Nucleus accumbens (tissue), 56 donors: ENCODE data around the gene NTHL1.
"Not testable (repeated sequence)": the region's sequence is repeated elsewhere in the genome, so short reads cannot be mapped to it uniquely, and the experiment has no call there.

Experiments used
- DNase-seq, 56 donors: peaks; one replicate each; lab custom pipeline; 2025; lab: John Stamatoyannopoulos, UW

Gene NTHL1

DNA sequence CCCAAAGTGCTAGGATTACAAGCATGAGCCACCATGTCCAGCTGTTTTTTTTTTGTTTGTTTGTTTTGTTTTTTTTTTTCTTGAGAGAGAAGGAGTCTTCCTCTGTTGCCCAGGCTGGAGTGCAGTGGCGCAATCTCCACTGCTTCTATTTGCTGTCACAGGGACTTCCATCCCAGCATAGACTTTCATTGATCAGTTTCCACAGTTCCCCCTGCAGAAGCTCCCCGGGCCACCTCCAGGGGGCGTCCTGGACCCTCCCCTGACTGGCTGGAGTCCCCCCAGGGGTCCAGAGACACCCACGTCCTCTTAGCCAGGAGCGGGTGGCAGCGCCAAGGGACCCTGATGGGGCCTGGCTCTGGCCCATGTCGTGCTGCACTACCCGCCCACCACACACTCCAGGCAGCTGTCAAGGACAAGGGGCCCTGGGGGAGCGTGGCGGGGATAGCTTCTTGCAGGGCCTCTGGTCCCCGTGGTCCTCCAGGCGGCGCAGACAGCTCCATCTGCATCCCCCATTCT lies 31.2 kb downstream of the NTHL1 start:
- no peak for DNase-seq

DNA sequence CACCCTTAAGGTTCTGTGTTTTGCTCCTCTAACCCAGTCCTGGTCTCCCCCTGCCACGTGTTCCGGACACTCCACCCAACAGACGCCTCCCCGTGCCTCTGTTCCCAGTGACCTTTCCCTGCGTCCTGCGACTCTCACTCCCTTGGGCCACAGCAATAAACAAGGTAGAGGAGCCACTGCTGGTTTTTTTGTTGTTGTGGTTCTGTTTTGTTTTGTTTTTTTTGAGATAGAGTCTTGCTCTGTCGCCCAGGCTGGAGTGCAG lies 31.8 kb downstream of the NTHL1 start:
- no peak for DNase-seq

DNA sequence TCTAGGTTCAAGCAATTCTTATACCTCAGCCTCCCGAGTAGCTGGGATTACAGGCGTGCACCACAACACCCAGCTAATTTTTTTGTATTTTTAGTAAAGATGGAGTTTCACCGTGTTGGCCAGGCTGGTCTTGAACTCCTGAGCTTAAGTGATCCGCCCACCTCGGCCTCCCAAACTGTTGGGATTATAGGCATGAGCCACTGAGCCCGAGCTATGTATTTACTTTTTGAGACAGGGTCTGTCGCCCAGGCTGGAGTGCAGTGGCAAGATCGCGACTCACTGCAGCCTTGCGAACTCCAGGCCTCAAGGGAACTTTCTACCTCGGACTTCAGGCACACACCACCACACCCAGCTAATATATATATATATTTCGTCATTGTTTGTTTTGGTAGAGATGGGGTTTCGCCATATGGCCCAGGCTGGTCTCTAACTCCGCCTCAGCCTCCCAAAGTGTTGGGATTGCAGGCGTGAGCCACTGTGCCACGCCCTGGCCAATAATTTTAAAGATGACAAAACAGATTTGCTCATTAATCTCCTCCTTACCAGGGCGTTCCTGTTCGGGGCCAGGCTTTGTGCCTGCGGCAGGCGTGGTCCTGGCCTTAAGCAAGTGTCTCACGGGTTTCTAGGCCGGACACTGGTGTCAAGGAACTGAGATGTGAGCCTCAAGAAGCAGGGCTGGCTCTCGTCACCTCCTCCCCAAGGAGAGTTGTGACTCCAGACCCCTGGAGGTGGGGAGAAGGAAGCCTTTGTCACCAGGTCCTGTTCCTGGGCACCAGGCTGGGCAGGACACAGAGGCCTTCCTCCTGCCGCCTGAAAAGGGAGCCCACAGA lies 32.3 kb downstream of the NTHL1 start:
- DNase-seq: no peak

DNA sequence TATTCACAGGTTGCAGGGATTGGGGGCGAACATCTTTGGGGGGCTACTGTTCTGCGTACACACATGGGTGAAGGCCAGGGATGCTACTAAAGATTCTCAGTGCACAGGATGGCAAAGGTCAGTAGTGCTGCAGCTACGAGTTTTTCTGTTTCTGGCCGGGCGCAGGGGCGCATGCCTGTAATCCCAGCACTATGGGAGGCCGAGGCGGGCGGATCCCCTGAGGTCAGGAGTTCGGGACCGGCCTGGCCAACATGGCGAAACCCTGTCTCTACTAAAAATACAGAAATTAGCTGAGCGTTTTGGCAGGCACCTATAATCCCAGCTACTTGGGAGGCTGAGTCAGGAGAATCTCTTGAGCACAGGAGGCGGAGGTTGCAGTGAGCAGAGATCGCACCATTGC lies 34.1 kb downstream of the NTHL1 start:
- no peak for DNase-seq

DNA sequence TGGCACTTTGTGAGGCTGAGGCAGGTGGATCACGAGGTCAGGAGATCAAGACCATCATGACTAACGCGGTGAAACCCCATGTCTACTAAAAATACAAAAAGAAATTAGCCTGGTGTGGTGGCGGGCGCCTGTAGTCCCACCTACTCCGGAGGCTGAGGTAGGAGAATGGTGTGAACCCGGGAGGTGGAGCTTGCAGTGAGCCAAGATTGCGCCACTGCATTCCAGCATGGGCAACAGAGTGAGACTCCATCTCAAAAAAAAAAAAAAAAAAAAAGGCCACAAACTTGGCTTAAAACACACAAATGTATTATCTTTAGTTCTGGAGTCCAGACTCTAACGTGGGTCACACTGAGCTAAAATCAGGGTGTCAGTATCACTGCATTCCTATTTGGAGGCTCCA lies 35.9 kb downstream of the NTHL1 start:
- not testable (repeated sequence) for DNase-seq

DNA sequence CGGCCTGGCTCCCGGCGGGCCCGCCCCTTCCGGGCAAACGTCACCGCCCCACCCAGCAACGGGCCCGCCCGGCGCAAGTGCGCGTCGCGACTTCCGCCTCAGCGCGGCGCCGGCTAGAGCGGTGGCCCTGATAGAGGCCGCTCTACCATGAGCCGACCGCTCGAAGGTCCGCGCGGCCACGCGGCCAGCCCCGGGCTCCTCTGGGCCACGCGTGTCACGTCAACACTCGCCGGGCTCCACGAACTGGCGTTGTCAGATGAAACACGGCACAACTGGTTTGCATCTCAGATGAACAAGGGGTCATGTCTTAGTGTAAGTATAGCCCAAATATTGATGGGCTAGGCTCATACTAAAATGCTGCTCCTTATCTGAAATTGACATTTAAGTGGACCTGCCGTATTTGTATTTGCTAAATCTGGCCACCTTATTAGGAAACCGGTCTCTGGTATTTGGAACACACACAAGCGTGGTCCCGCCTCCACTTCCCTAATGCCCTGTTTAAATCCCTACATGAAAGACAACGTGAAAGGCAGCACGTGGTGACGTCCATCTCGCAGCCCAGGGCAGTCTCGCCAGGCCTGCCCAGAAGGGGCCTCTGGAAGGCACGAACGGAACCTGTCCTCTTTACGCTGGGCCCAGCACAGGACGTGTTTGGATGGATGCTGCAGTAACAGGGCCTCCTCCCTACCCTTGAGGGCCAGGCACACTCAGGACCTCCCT lies 37.7 kb downstream of the NTHL1 start, which contains the start of gene ZNF598:
TSS of gene ZNF598 (minus strand) at position 31 of the 720 bp plus-strand sequence.
- DNase-seq: peak in 54 of 56 donors; percentile 19 to 86 (median 68)

DNA sequence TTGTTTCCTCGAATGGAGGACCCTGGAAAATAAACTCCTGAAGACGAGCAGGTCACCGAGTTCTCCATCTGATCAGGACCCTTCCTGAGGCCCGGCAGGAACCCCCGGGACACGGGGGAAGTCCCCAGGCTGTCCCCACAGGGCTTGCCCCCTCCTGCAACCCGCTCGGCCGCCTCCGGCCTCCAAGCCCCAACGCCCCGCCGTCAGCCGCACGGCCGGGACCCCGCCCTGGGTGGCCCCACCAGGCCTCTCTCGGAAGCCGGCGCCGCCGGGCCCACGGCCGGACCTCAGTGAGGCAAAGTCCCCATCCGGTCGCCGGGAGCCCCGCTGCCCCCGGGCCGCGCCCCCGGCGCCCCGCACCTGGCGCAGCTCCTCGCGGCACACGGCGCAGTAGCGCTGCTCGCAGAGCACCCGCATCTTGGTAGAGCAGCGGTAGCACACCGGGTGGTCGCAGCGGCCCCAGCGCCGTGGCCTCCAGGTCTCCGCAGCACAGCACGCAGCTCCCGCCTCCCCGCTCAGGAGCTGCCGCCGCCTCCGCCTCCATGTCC lies 38.4 kb downstream of the NTHL1 start:
- peak in 1 of 56 donors; percentile 28 for DNase-seq

DNA sequence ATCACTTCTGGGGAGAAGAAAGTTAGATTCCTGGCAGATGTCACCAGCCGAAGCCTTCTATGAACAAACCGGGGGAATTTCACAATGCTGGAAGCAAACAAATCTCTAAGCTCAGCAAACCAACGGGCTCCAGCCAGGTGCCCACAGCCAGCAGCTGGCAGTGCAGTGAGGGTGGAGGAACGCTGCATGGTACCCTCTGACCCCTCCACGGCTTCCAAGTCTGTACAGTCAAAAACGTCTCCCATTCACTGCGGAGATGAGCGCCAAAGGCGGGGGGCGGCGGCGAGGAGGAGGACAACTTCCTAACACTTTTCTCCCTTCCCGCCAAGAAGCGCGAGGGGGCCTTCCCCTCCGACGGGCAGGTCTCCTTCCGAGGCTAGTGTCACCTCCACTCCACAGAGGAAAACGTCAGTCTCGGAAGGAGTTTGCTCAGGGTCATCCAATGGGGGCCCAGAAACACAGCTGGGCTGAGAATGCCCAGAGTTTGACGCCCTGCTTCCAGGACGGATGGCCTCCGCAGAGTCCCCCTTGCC lies 38.9 kb downstream of the NTHL1 start:
- no peak for DNase-seq

DNA sequence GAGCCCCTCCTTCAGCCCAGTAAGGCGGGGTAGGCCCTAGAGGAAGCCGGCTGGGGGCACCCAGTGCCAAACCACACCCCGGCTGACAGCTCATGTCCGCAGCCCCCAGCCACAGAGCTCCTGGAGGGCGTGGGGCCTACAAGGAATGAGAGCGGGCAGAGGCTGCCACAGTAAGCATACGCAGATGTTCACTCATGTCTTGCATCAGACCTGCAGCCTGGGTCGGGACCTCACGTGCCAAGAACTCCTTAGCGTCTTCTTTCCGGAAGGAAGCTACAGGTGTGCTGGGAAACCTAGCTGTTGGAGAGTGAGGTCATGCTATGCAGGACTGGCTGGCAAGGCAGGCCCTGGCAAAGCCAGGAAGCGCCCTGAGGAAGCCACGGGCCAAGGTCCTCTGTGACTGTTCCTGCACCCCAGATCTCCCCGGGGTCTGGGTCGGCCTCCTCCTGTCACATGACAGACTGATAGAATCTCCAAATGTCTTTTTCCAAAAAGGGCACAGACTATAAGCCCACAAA lies 39.6 kb downstream of the NTHL1 start:
- DNase-seq: no peak

DNA sequence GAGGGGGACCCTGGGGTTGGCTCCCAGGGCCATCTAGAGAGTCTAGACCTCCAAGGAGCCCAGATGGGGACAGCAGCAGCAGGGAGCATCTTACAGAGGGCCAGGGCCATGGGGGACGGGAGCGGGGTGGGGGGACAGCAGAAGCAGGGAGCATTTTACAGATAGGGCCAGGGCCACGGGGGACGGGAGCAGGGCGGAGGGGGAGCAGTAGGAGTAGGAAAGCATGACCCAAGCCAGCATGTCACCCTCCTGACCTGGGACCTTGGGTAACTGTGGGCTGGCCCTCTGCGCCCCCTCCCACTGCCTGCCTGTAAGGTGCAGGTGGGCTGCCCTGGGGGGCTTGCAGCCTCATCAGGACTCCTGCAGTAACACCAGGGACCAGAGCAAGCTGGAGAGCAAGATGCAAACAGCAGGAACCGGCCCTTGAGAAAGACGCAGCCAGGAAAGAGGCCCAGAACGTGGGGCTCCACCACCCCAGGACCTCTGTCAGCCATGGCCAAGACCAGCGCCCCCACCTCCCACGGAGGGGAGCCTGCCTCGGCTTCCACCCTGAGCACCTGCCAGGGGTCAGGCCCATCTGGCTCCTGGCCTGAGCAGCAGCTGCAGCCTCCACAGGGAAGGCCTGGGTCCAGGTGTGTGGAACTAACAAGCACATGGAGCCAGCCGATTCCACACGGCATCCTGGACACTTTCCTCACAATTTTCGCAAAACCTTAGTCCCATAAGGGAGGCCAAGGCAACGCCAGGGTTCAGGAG lies 40.4 kb downstream of the NTHL1 start:
- DNase-seq: no peak

DNA sequence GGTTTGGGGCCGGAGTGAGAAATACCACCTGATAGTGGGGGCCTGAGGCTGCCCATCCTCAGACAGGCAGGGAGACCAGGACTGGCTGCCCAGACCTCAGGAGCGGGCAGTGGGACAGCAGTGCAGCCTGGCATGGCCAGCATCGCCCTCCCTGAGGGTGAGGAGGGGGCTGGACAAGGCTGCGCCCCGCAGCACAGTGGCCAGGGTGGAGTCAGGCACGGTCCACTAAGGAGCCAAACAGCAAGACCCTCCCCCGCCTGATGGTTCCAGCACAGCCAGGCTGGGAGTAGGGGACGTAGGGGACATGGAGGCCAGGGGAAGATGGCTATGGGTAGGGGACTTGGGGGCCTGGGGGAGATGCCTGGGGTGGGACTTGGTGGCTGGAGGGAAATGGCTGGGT lies 41.3 kb downstream of the NTHL1 start:
- DNase-seq: no peak

DNA sequence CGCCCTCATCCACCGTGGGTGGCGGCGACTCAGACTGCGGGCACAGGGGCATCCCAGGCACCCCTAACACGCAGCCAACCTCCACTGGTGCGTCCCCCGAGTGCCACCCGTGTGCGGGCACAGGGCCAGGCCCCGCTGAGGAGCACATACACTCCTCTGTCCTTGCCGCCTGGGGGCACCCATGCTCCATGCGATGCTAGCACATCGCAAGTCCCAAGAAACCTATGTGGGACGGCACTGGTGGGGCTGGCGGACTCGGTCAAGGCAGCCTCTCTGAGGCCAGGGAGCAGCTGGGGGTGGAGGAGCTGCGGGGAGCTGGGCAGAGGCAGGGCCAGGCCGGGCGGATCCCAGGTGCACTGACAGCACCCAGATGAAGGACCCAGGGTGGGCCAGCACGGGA lies 42.0 kb downstream of the NTHL1 start:
- DNase-seq: peak in 1 of 56 donors; percentile 38

DNA sequence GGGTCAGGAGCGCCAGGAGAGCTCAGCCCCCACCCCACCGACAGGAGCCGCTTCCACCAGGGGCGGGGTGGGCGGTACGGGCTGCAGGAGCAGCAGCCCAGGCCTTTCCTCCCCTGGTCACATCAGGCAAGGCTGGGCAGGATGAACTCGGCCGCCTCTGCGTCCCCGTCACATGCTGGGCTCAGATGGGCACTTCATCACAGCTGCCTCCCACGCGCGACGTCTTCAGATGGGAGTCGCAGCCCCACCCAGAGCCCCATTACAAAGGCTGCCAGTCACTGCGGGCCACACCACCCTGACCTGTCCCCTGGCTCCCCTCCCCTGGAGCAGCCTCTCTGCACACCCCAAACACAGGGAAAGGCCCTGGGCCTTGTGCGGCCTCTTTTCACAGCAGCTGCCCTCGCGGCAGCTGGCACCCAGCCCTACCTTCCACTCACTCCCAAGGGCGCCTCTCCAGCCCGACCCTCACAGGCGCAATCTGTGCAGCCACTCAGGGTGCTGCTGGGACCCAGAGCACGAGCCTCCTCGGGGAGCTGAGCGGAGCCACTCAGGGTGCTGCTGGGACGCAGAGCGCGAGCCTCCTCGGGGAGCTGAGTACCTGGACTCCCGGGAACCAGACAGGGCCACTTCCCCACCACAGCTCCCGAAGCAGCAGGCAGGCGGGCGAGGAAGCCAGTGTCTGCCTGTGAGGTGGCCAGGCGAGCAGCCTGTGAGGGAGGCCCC lies 42.7 kb downstream of the NTHL1 start:
- DNase-seq: no peak

DNA sequence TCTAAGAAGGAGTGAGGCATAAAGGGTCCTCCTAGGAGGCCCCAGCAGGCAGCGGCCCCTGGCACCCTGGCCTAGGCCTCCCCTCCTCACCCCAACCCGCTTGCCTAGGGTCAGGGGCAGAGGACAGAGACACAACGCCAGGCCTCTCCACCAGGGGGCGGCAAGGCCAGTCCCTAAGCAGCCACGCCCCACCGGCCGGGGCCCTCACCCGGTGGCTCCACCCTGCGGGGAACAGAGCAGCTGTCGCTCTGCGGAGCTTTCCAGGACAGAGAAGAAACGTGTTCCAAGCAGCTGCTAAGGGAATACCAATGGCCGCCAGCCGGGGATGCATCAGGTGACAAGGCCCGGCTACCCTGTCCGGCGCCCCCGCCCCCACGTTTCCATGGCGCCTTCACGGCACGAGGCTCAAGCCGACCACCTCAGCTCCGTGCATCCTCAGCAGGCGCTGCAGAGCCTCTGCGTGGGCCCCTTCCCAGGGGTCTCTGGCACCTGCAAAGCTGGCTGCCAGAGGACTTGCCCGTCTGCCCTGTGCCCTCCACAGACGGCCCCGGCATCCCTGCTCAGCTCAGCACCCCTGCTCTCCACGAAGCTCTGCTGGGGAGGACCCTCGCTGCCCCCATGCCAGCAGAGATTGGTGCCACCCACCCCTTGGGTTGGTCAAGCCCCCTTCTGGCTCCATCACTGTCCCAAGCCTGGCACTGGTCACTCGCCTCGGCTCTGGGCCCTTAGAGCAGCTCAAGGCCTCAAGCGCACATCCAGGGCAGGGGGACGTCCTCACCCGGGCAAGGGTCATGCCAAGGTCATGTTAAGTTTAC lies 43.6 kb downstream of the NTHL1 start:
- DNase-seq: peak in 44 of 56 donors; percentile 12 to 83 (median 38)

DNA sequence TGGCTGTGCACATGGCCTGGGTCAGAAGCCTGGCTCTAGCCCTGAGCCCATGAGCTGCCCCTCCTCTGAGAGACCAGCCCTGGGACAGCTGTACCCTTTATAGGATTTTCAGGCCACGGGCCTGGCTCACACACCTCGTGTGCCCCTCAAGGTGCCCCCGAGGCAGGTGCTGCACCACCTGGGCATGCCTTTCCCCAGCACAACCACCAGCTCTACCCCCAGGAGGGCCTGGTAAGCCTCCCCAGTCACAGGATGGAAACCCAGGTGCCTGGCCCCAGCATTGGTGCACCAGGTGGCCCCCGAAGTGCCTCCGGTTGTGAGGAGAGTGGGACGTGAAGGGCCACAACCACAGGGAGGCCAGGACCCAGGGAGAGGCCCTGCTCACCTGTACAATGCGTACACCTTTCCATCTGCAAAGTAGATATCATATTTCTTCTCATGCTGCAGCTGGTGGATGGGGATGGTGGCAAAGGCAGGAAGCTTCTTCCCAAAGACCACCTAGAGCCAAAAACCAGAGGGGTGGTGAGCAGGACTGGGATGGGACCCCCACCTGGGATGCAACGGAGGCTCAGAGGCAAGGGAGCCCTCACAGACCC lies 44.3 kb downstream of the NTHL1 start:
- DNase-seq: no peak

DNA sequence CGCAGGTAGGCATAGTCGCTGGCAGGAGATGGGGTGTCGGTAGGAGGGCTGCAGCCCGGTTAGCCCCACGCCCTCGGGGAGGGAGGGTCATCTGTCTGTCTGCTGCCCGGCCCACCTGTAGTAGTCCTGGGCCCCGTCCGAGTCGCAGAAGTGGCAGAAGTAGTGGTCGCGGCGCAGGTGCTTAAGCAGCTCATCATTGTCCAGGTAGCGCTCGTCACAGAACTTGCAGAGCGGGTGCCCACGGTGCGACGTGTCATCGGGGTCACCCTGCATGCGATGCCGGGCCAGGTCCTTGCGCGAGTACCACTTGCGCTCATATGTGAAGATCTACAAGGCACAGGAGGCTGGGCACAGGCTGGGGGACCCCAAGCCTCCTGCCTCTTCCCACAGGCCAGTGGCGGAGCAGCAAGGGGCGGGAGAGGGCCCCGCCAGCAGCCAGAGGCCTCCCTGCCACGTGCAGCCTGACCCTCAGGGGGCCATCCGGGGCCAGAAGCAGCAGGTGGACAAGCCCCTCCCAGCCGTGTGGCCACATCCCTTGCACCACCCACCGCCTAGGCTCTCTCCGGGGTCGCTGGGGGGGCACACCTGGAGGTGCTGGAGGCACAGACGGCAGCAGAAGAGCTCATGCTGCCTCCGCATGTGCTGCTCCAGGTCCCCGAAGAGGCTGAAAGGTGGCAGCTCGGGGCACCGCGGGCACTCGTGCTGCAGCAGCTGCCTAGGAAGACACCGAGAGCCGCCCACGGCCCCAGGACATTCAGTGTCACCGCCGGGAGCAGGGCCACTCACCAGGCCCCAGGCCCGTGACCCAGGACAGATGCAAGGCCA lies 45.0 kb downstream of the NTHL1 start:
- DNase-seq: no peak
